ENCODE results near the gene CTPS2. TPM values are rescaled to one million over a fixed set of nuclear protein-coding genes. Genes with fewer than 3 reads are reported as not detected.
"Not testable (repeated sequence)": the region's sequence is repeated elsewhere in the genome, so short reads cannot be mapped to it uniquely, and the experiment has no call there.

Gene CTPS2
- total and polyA plus RNA-seq, 8 donors, result 2.3 to 34.3 (median 10.3) TPM

DNA sequence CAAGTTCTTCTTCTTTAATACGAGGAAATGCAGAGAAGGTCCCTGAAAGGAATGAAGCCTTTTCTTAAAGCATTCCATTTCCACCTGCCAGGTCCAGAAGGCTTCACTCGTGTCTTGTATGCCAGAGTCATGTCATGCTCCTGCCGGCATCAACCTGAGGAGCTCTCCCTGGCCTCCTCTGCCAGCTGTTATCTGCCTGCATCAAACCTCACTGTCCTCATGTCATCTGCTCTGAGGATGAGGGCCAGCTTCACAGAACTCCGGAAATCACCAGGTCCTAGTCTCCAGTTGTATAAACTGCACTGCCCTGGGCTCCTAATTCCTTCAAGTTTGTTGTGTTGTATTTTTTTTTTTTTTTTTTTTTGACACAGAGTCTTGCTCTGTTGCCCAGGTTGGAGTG is 82.6 kb downstream of the CTPS2 start:
- 23 to 57% (median 50%) methylated on average over 4 of the region's 4 CpGs for WGBS, 5 donors
- H3K36me3 ChIP-seq, result peaks cover 0 to 5% (median 0%) of the 10 kb centered on the region in 4 donors
- DNase-seq, result no peak
- TF ChIP-seq POLR2A (IDR thresholded peaks at IDR 0.05) (no peak), POLR2AphosphoS5 (IDR thresholded peaks at IDR 0.05) (no peak), EP300 (IDR thresholded peaks at IDR 0.05) (no peak)
- TF ChIP-seq, protein P1, sequence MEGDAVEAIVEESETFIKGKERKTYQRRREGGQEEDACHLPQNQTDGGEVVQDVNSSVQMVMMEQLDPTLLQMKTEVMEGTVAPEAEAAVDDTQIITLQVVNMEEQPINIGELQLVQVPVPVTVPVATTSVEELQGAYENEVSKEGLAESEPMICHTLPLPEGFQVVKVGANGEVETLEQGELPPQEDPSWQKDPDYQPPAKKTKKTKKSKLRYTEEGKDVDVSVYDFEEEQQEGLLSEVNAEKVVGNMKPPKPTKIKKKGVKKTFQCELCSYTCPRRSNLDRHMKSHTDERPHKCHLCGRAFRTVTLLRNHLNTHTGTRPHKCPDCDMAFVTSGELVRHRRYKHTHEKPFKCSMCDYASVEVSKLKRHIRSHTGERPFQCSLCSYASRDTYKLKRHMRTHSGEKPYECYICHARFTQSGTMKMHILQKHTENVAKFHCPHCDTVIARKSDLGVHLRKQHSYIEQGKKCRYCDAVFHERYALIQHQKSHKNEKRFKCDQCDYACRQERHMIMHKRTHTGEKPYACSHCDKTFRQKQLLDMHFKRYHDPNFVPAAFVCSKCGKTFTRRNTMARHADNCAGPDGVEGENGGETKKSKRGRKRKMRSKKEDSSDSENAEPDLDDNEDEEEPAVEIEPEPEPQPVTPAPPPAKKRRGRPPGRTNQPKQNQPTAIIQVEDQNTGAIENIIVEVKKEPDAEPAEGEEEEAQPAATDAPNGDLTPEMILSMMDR (IDR thresholded peaks at IDR 0.05), result no peak
- H3K4me3 ChIP-seq, result no peak overlapping the region
- H3K9me3 ChIP-seq, result no peaks in the 10 kb centered on the region
- intact Hi-C loops (cut with DNase I; ENCODE audit: low total_unique reads), result no loop called here
- peak overlapping the region in 4 of 5 donors; percentile 35 to 61 (median 45) for H3K27ac ChIP-seq
- H3K4me1 ChIP-seq, result peaks cover 0 to 12% (median 0%) of the 10 kb centered on the region in 4 donors
- H3K27me3 ChIP-seq, result peaks cover 0 to 5% (median 0%) of the 10 kb centered on the region in 3 donors

DNA sequence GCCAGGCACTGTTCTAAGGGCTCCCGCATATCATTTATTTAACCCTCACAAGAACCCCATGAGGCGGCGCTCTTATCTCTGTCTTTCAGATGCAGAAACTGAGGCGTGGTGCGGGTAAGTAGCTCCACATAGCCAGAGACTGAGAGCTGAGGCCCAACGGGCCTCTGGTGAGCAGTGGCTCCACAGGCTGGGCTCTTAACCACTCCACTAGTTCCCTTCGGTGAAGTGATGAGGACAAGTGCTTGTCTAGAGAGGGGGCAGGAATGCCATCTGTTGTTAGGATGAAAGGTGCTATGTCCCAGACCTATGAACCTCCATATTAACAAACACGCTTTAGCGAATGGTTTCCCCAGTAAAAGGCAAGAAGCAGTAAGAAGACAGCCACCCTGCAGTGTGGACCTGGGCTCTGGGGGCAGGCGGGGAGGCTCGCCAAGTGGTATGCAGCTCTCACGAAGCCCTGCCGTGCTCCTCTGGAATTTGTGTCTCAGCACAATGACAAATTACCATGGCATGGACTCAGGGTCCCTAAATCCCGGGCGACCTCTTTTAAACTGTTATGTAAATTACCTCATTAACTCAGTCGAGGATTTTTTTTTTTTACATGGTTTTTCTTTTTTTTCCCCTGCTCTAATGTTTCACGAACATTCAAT is 83.4 kb downstream of the CTPS2 start:
- 27 to 51% (median 39%) methylated on average over 12 to 17 of the region's 17 CpGs for WGBS, 5 donors
- intact Hi-C loops (cut with DNase I; ENCODE audit: low total_unique reads), result no loop called here
- peaks cover 0 to 5% (median 0%) of the 10 kb centered on the region in 4 donors for H3K36me3 ChIP-seq
- peak in 1 of 2 donors; percentile 9 for DNase-seq
- H3K27me3 ChIP-seq, result peaks cover 0 to 5% (median 0%) of the 10 kb centered on the region in 3 donors
- H3K9me3 ChIP-seq, result no peaks in the 10 kb centered on the region
- H3K27ac ChIP-seq, result peak overlapping the region; percentile 12 to 61 (median 44)
- TF ChIP-seq POLR2A (IDR thresholded peaks at IDR 0.05), result no peak
- TF ChIP-seq, protein P1 (IDR thresholded peaks at IDR 0.05), result no peak
- TF ChIP-seq EP300 (IDR thresholded peaks at IDR 0.05), result no peak
- no peak for TF ChIP-seq POLR2AphosphoS5 (IDR thresholded peaks at IDR 0.05)
- peaks cover 0 to 12% (median 0%) of the 10 kb centered on the region in 4 donors for H3K4me1 ChIP-seq
- H3K4me3 ChIP-seq, result no peak overlapping the region

DNA sequence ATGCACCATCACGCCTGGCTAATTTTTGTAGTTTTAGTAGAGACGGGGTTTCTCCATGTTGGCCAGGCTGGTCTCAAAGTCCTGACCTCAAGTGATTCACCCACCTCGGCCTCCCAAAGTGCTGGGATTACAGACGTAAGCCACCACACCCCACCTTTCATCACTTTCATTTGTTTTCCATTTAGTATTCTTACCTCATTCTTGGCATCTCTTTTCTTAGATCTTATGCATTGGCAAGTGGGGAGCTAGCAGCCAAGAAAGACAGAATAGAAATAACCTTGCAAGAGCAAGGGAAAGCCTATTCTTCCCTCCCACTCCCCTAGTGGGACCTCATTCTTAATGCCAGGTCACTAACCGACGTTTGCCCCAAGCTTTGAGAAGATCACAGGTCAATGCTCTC is 84.0 kb downstream of the CTPS2 start:
- 58 to 66% (median 61%) methylated on average over 6 of the region's 6 CpGs for WGBS, 5 donors
- intact Hi-C loops (cut with DNase I; ENCODE audit: low total_unique reads); DNase-seq; H3K27me3 ChIP-seq; H3K36me3 ChIP-seq; H3K4me3 ChIP-seq; H3K9me3 ChIP-seq: not testable (repeated sequence)
- Histone ChIP-seq H3K4me1 (peaks cover 0 to 12% (median 0%) of the 10 kb centered on the region in 4 donors), H3K27ac (peak overlapping the region in 3 of 5 donors; percentile 39 to 51 (median 44))

DNA sequence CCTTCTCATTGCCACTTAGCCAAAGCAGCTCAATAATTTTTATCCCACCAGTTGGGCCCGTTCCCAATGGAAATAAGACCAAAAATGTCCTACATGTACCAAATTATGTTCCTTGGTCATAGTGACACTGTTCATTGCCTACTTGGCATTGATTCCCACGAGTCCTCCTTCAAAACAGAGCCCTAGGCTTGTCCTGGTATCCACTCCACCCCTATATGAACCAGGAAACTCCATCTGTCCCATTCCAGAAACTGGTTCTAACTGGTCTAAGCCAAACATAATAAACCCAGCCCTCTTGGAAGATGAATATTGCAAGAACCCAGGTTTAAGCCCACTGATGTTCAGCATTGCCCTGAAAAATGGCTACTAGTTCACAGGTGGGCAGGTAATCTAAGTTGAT is 93.4 kb downstream of the CTPS2 start:
- Histone ChIP-seq H3K27me3 (peaks cover 0 to 3% (median 0%) of the 10 kb centered on the region in 3 donors), H3K36me3 (peaks cover 0 to 20% (median 10%) of the 10 kb centered on the region in 4 donors), H3K27ac (no peak overlapping the region), H3K9me3 (no peaks in the 10 kb centered on the region), H3K4me1 (no peaks in the 10 kb centered on the region), H3K4me3 (no peak overlapping the region)
- 75 to 100% (median 85%) methylated on average over 1 to 2 of the region's 2 CpGs for WGBS, 5 donors
- TF ChIP-seq, protein P1 (IDR thresholded peaks at IDR 0.05), result no peak
- TF ChIP-seq POLR2AphosphoS5 (IDR thresholded peaks at IDR 0.05), result no peak
- TF ChIP-seq EP300 (IDR thresholded peaks at IDR 0.05), result no peak
- no peak for TF ChIP-seq POLR2A (IDR thresholded peaks at IDR 0.05)
- no peak for DNase-seq
- intact Hi-C loops (cut with DNase I; ENCODE audit: low total_unique reads), result no loop called here

DNA sequence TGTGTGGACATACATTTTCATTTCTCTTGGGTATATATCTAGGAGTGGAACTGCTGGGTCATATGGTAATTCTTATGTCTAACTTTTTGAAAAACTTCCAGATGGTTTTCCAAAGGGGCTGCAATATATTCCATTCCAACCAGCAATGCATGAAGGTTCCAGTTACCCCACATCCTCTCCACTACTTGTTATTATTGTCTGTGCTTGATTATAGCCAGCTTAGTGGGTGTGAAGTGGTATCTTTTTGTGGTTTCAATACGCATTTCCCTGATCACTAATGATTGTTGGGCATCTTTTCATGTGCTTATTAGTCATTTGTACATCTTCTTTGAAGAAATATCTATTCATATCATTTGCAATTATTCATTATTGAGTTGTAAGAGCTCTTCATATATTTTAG is 94.0 kb downstream of the CTPS2 start:
- WGBS, 5 donors, result 75 to 100% (median 89%) methylated on average over 1 of the region's 1 CpG
- intact Hi-C loops (cut with DNase I; ENCODE audit: low total_unique reads), result no loop called here

More for the DNA sequence above, 94.0 kb downstream of the CTPS2 start:
- Histone ChIP-seq H3K4me1 (no peaks in the 10 kb centered on the region), H3K27me3 (peaks cover 0 to 3% (median 0%) of the 10 kb centered on the region in 3 donors), H3K4me3 (no peak overlapping the region), H3K9me3 (no peaks in the 10 kb centered on the region), H3K27ac (no peak overlapping the region), H3K36me3 (peaks cover 0 to 20% (median 12%) of the 10 kb centered on the region in 4 donors)
- DNase-seq, result no peak
- no peak for TF ChIP-seq POLR2AphosphoS5 (IDR thresholded peaks at IDR 0.05)
- no peak for TF ChIP-seq EP300 (IDR thresholded peaks at IDR 0.05)
- TF ChIP-seq, protein P1 (IDR thresholded peaks at IDR 0.05), result no peak
- TF ChIP-seq POLR2A (IDR thresholded peaks at IDR 0.05), result no peak

All from stomach (tissue), 9 donors.